SH-SY5Y (cell line): ENCODE data around the gene TMEM184A.

Source experiments
- GATA2 ChIP-seq: IDR thresholded peaks from 2 replicates; pipeline ENCODE4 v1.6.1; 2011; ENCODE audit warnings: mild to moderate bottlenecking, low read depth, low read length
- GATA3 ChIP-seq: IDR thresholded peaks from 2 replicates; pipeline ENCODE4 v1.6.1; 2011; ENCODE audit warnings: low read depth, mild to moderate bottlenecking, low read length, moderate library complexity

DNA sequence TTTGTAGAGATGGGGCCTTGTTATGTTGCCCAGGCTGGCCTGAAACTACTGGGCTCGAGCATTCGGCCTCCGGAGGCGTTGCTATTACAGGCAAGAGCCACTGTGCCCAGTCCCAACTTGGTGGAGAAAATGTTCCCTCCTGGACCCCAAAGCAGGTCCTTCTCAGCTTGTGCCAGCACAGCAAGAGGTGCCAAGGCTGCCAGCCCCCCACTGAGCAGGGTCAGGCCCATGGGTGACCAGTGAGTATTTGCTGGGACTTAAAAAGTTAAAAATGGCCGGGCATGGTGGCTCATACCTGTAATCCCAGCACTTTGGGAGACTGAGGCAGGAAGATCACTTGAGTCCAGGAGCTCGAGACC, 20.9 kb downstream of the TMEM184A start:
- TF ChIP-seq GATA2 (no peak), GATA3 (no peak)
